GM21723 (cell line): ENCODE data around the gene COL26A1.

Source experiments
- ATAC-seq: cut with Tn5 transposase; IDR thresholded peaks from one replicate; pipeline ENCODE4 v1.9.1; 2021; ENCODE audit warnings: mild to moderate bottlenecking, moderate library complexity; ENCODE audit not compliant: unreplicated experiment

The COL26A1 gene

GRCh38 chr7:101368422-101369165 is 5.9 kb downstream of the COL26A1 start:
- no peak for ATAC-seq

- no peak for ATAC-seq
Measured at GRCh38 chr7:101370836-101371235, 8.2 kb downstream of the COL26A1 start.

- ATAC-seq: no peak
Measured at GRCh38 chr7:101373812-101374614, 11.3 kb downstream of the COL26A1 start.

GRCh38 chr7:101374990-101375389 is 12.3 kb downstream of the COL26A1 start:
- ATAC-seq: no peak

- no peak for ATAC-seq
Measured at GRCh38 chr7:101376601-101377000, 13.9 kb downstream of the COL26A1 start.

- ATAC-seq: no peak
Measured at GRCh38 chr7:101377189-101377736, 14.6 kb downstream of the COL26A1 start.

- no peak for ATAC-seq
Measured at GRCh38 chr7:101378751-101379174, 16.1 kb downstream of the COL26A1 start.

- ATAC-seq: no peak
Measured at GRCh38 chr7:101379302-101379701, 16.6 kb downstream of the COL26A1 start.

GRCh38 chr7:101381549-101382111 is 19.0 kb downstream of the COL26A1 start:
- ATAC-seq: no peak

- ATAC-seq: no peak
Measured at GRCh38 chr7:101382937-101383336, 20.3 kb downstream of the COL26A1 start.

GRCh38 chr7:101386177-101386557 is 23.5 kb downstream of the COL26A1 start:
- ATAC-seq: no peak

GRCh38 chr7:101386558-101387231 is 24.0 kb downstream of the COL26A1 start:
- no peak for ATAC-seq

- ATAC-seq: peak; percentile 93
Measured at GRCh38 chr7:101390901-101391301, 28.2 kb downstream of the COL26A1 start.

- ATAC-seq: no peak
Measured at GRCh38 chr7:101391991-101392390, 29.3 kb downstream of the COL26A1 start.

- no peak for ATAC-seq
Measured at GRCh38 chr7:101393865-101394264, 31.2 kb downstream of the COL26A1 start.

- no peak for ATAC-seq
Measured at GRCh38 chr7:101395376-101395775, 32.7 kb downstream of the COL26A1 start.

GRCh38 chr7:101397243-101397642 is 34.6 kb downstream of the COL26A1 start:
- no peak for ATAC-seq

GRCh38 chr7:101397770-101398324 is 35.2 kb downstream of the COL26A1 start:
- ATAC-seq: no peak

- no peak for ATAC-seq
Measured at GRCh38 chr7:101398396-101399289, 36.0 kb downstream of the COL26A1 start.

GRCh38 chr7:101399759-101400158 is 37.1 kb downstream of the COL26A1 start:
- ATAC-seq: no peak
